ENCODE data around the gene CCDC33. TPM values are rescaled to one million over a fixed set of nuclear protein-coding genes. Genes with fewer than 3 reads are reported as not detected.

CCDC33 gene
- total RNA-seq, 1 donor from 2014 or later, result 0.41 TPM

GRCh38 chr15:74215958-74216357, 20.2 kb upstream of the CCDC33 start:
- Mint-ChIP-seq H3K36me3 (ENCODE audit: low read depth, unreplicated experiment) (no peaks in the 10 kb centered on the region), H3K9me3 (ENCODE audit: unreplicated experiment) (no peaks in the 10 kb centered on the region), H3K27ac (ENCODE audit: unreplicated experiment) (no peak overlapping the region), H3K27me3 (ENCODE audit: low read depth, unreplicated experiment) (peaks cover 39% of the 10 kb centered on the region), H3K4me3 (ENCODE audit: unreplicated experiment) (no peak overlapping the region), H3K4me1 (ENCODE audit: low read depth, unreplicated experiment) (peaks cover 31% of the 10 kb centered on the region)
- Histone ChIP-seq H3K79me2 (ENCODE audit: insufficient read depth, low read length) (no peaks in the 10 kb centered on the region), H4K20me1 (ENCODE audit: insufficient read depth, low read length) (no peaks in the 10 kb centered on the region), H2AFZ (ENCODE audit: low read depth, low read length) (no peak overlapping the region), H3K4me1 (ENCODE audit: insufficient read depth, low read length) (peaks cover 19% of the 10 kb centered on the region), H3K36me3 (ENCODE audit: insufficient read depth, low read length) (no peaks in the 10 kb centered on the region), H3K4me3 (ENCODE audit: insufficient read depth, low read depth, low read length) (no peak overlapping the region), H3K4me2 (ENCODE audit: low read length) (peak overlapping the region; percentile 56), H3K9me3 (ENCODE audit: insufficient read depth, low read depth, low read length) (no peaks in the 10 kb centered on the region), H3K27ac (ENCODE audit: low read depth, low read length) (no peak overlapping the region), H3K27me3 (ENCODE audit: insufficient read depth, low read length) (peaks cover 6% of the 10 kb centered on the region), H3K9ac (ENCODE audit: low read length) (no peak overlapping the region)
- FAIRE-seq, result no peak
- DNase-seq (ENCODE audit: low read depth), result peak; percentile 59
- no peak for TF ChIP-seq EZH2 (IDR thresholded peaks at IDR 0.05; ENCODE audit: insufficient read depth, low read length)
- TF ChIP-seq, protein P1, sequence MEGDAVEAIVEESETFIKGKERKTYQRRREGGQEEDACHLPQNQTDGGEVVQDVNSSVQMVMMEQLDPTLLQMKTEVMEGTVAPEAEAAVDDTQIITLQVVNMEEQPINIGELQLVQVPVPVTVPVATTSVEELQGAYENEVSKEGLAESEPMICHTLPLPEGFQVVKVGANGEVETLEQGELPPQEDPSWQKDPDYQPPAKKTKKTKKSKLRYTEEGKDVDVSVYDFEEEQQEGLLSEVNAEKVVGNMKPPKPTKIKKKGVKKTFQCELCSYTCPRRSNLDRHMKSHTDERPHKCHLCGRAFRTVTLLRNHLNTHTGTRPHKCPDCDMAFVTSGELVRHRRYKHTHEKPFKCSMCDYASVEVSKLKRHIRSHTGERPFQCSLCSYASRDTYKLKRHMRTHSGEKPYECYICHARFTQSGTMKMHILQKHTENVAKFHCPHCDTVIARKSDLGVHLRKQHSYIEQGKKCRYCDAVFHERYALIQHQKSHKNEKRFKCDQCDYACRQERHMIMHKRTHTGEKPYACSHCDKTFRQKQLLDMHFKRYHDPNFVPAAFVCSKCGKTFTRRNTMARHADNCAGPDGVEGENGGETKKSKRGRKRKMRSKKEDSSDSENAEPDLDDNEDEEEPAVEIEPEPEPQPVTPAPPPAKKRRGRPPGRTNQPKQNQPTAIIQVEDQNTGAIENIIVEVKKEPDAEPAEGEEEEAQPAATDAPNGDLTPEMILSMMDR (IDR thresholded peaks at IDR 0.05; ENCODE audit: insufficient read depth, low read depth, low read length), result no peak

- no peaks in the 10 kb centered on the region for H3K79me2 ChIP-seq (ENCODE audit: insufficient read depth, low read length)
- FAIRE-seq (no peak), DNase-seq (ENCODE audit: low read depth) (no peak)
- Mint-ChIP-seq H3K4me1 (ENCODE audit: low read depth, unreplicated experiment) (peaks cover 36% of the 10 kb centered on the region), H3K27ac (ENCODE audit: unreplicated experiment) (no peak overlapping the region), H3K36me3 (ENCODE audit: low read depth, unreplicated experiment) (no peaks in the 10 kb centered on the region), H3K9me3 (ENCODE audit: unreplicated experiment) (no peaks in the 10 kb centered on the region), H3K4me3 (ENCODE audit: unreplicated experiment) (no peak overlapping the region), H3K27me3 (ENCODE audit: low read depth, unreplicated experiment) (peaks cover 47% of the 10 kb centered on the region)
- H4K20me1 ChIP-seq (ENCODE audit: insufficient read depth, low read length), result no peaks in the 10 kb centered on the region
- no peaks in the 10 kb centered on the region for H3K36me3 ChIP-seq (ENCODE audit: insufficient read depth, low read length)
- no peak overlapping the region for H3K4me2 ChIP-seq (ENCODE audit: low read length)
- peaks cover 19% of the 10 kb centered on the region for H3K4me1 ChIP-seq (ENCODE audit: insufficient read depth, low read length)
- no peak overlapping the region for H3K9ac ChIP-seq (ENCODE audit: low read length)
- peaks cover 8% of the 10 kb centered on the region for H3K27me3 ChIP-seq (ENCODE audit: insufficient read depth, low read length)
- H3K27ac ChIP-seq (ENCODE audit: low read depth, low read length), result no peak overlapping the region
- H3K9me3 ChIP-seq (ENCODE audit: insufficient read depth, low read depth, low read length), result no peaks in the 10 kb centered on the region
- TF ChIP-seq, protein P1 (IDR thresholded peaks at IDR 0.05; ENCODE audit: insufficient read depth, low read depth, low read length), result no peak
- TF ChIP-seq EZH2 (IDR thresholded peaks at IDR 0.05; ENCODE audit: insufficient read depth, low read length), result no peak
- no peak overlapping the region for H2AFZ ChIP-seq (ENCODE audit: low read depth, low read length)
- H3K4me3 ChIP-seq (ENCODE audit: insufficient read depth, low read depth, low read length), result no peak overlapping the region
Observed at GRCh38 chr15:74216949-74217348, 19.2 kb upstream of the CCDC33 start.

- Histone ChIP-seq H3K4me3 (ENCODE audit: insufficient read depth, low read depth, low read length) (no peak overlapping the region), H3K36me3 (ENCODE audit: insufficient read depth, low read length) (no peaks in the 10 kb centered on the region), H3K4me2 (ENCODE audit: low read length) (no peak overlapping the region), H4K20me1 (ENCODE audit: insufficient read depth, low read length) (no peaks in the 10 kb centered on the region), H3K9ac (ENCODE audit: low read length) (no peak overlapping the region), H3K79me2 (ENCODE audit: insufficient read depth, low read length) (no peaks in the 10 kb centered on the region), H2AFZ (ENCODE audit: low read depth, low read length) (no peak overlapping the region), H3K27ac (ENCODE audit: low read depth, low read length) (no peak overlapping the region), H3K27me3 (ENCODE audit: insufficient read depth, low read length) (peaks cover 11% of the 10 kb centered on the region), H3K9me3 (ENCODE audit: insufficient read depth, low read depth, low read length) (no peaks in the 10 kb centered on the region), H3K4me1 (ENCODE audit: insufficient read depth, low read length) (peaks cover 19% of the 10 kb centered on the region)
- TF ChIP-seq EZH2 (IDR thresholded peaks at IDR 0.05; ENCODE audit: insufficient read depth, low read length), result no peak
- TF ChIP-seq, protein P1 (IDR thresholded peaks at IDR 0.05; ENCODE audit: insufficient read depth, low read depth, low read length), result no peak
- peaks cover 47% of the 10 kb centered on the region for H3K27me3 Mint-ChIP-seq (ENCODE audit: low read depth, unreplicated experiment)
- no peak overlapping the region for H3K27ac Mint-ChIP-seq (ENCODE audit: unreplicated experiment)
- DNase-seq (ENCODE audit: low read depth) (no peak), FAIRE-seq (no peak)
- no peaks in the 10 kb centered on the region for H3K9me3 Mint-ChIP-seq (ENCODE audit: unreplicated experiment)
- no peaks in the 10 kb centered on the region for H3K36me3 Mint-ChIP-seq (ENCODE audit: low read depth, unreplicated experiment)
- no peak overlapping the region for H3K4me3 Mint-ChIP-seq (ENCODE audit: unreplicated experiment)
- H3K4me1 Mint-ChIP-seq (ENCODE audit: low read depth, unreplicated experiment), result peaks cover 29% of the 10 kb centered on the region
Observed at GRCh38 chr15:74217907-74218885, 17.9 kb upstream of the CCDC33 start.
